K562 (cell line): ENCODE results near the gene CELSR3. TPM values are rescaled to one million over a fixed set of nuclear protein-coding genes. Genes with fewer than 3 reads are reported as not detected.

Experiments used
- ATAC-seq: fragments of 200-7000 bp; cut with Tn5 transposase; 3 replicates; pipeline ENCODE4 v1.9.1; 2020; ENCODE audit warnings: moderate library complexity
- BruUV-seq: library from RNA; stranded (reverse); fragments of 400-500 nt; replicated peaks from 2 replicates; lab custom pipeline; 2021; lab: Mats Ljungman, UMichigan
- CTCF ChIA-PET: fragments of 300-600 bp; formaldehyde crosslinking; extraction: SDS; loops from one replicate; lab custom pipeline; 2021; ENCODE audit warnings: low intra/inter-chr PET ratio; lab: Yijun Ruan, JAX
- POLR2A ChIA-PET: fragments of 300-600, 350-650 bp; sonication (Branson Sonifier 250); formaldehyde crosslinking; extraction: SDS; loops from one replicate; lab custom pipeline; 2021; ENCODE audit warnings: antibody characterized with exemption, inconsistent platforms; lab: Yijun Ruan, JAX
- DNase-seq, 4 experiments: peaks; one replicate each; pipeline versions ENCODE4 v3.0.0 to v3.0.0-alpha.2; 2011 to 2018; ENCODE audit warnings: low spot score in 3 of 4, mixed read lengths in 3 of 4; ENCODE audit errors: extremely low read depth in 1 of 4
- FAIRE-seq: peaks from 2 replicates; lab custom pipeline; 2011; peaks lifted over from hg19 to GRCh38; lab: Jason Lieb, UNC
- H2AFZ ChIP-seq: 2 replicates; pipeline ENCODE4 v1.6.0; 2011; ENCODE audit warnings: low read depth, low read length, control low read depth, inconsistent platforms
- H3K27ac ChIP-seq: fragments of 200-600 bp; 3 replicates; pipeline ENCODE4 v1.8.0; 2011; ENCODE audit warnings: low read depth, mild to moderate bottlenecking, control low read depth, inconsistent platforms, low read length, moderate library complexity, mixed read lengths; ENCODE audit errors: extremely low read depth
- H3K27me3 ChIP-seq, 2 experiments: fragments of 300-600 bp in 1 of 2; 2 replicates in 1 of 2; 3 replicates in 1 of 2; pipeline versions ENCODE4 v1.6.0 to v1.8.0; 2011; ENCODE audit warnings: inconsistent platforms in 2 of 2, low read length in 2 of 2, mild to moderate bottlenecking in 1 of 2, mixed read lengths in 1 of 2, moderate library complexity in 1 of 2; ENCODE audit not compliant: control insufficient read depth in 2 of 2, insufficient read depth in 2 of 2
- H3K36me3 ChIP-seq: fragments of 300-600 bp; 3 replicates; pipeline ENCODE4 v1.8.0; 2011; ENCODE audit warnings: mild to moderate bottlenecking, low read length, inconsistent platforms; ENCODE audit not compliant: control insufficient read depth, insufficient read depth
- H3K4me1 ChIP-seq, 2 experiments: fragments of 200-600 bp in 1 of 2; replicated peaks in 1 of 2; 2 replicates in 1 of 2; 3 replicates in 1 of 2; pipeline versions ENCODE4 v1.5.1 to v1.8.0; 2011; ENCODE audit warnings: inconsistent platforms in 2 of 2, low read length in 2 of 2, mild to moderate bottlenecking in 1 of 2, mixed read lengths in 1 of 2, moderate library complexity in 1 of 2; ENCODE audit not compliant: control insufficient read depth in 2 of 2, insufficient read depth in 2 of 2
- H3K4me2 ChIP-seq: 2 replicates; pipeline ENCODE4 v1.6.1; 2011; ENCODE audit warnings: low read length, control low read depth, inconsistent platforms, mixed read lengths; ENCODE audit not compliant: insufficient read depth
- H3K4me3 ChIP-seq: fragments of 200-600 bp; sonication (generic), shearing (Covaris generic); 2 replicates; pipeline ENCODE4 v1.5.1; 2016; ENCODE audit warnings: control low read depth, inconsistent platforms
- H3K79me2 ChIP-seq: fragments of 200-600 bp; 3 replicates; pipeline ENCODE4 v1.8.0; 2011; ENCODE audit warnings: low read length, inconsistent platforms; ENCODE audit not compliant: control insufficient read depth, insufficient read depth
- H3K9ac ChIP-seq, 2 experiments: 2 replicates each; pipeline versions ENCODE4 v1.6.0 to v1.6.1; 2011; ENCODE audit warnings: low read depth in 2 of 2, low read length in 2 of 2, control low read depth in 1 of 2, inconsistent platforms in 1 of 2, mild to moderate bottlenecking in 1 of 2, mixed read lengths in 1 of 2; ENCODE audit not compliant: insufficient read depth in 1 of 2
- H3K9me1 ChIP-seq: one replicate; pipeline ENCODE4 v1.6.0; 2011; ENCODE audit warnings: inconsistent platforms, mild to moderate bottlenecking, low read length, moderate library complexity; ENCODE audit not compliant: control insufficient read depth, insufficient read depth
- H3K9me3 ChIP-seq: replicated peaks from 2 replicates; pipeline ENCODE4 v1.5.1; 2011; ENCODE audit warnings: low read depth, low read length, inconsistent platforms; ENCODE audit not compliant: control insufficient read depth, insufficient read depth
- H4K20me1 ChIP-seq: replicated peaks from 2 replicates; pipeline ENCODE4 v1.6.1; 2011; ENCODE audit warnings: low read length, inconsistent platforms, mixed read lengths; ENCODE audit not compliant: control insufficient read depth, insufficient read depth
- ARHGAP35 ChIP-seq: fragments of 450-650 bp; IDR thresholded peaks from 2 replicates; pipeline ENCODE4 v1.6.1; 2018; ENCODE audit not compliant: partially characterized antibody
- ATF7 ChIP-seq: fragments of 450-650 bp; IDR thresholded peaks from 2 replicates; pipeline ENCODE4 v1.7.1; 2014; ENCODE audit warnings: mild to moderate bottlenecking, moderate library complexity
- BRCA1 ChIP-seq, 2 experiments: fragments of 450-650 bp in 1 of 2; sonication (generic) in 1 of 2; formaldehyde crosslinking in 1 of 2; IDR thresholded peaks; 2 replicates each; pipeline versions ENCODE4 v1.5.0 to v1.6.1; 2017 to 2020; ENCODE audit warnings: mild to moderate bottlenecking in 1 of 2, missing genetic modification reagents in 1 of 2
- CBFA2T3 ChIP-seq: fragments of 450-650 bp; IDR thresholded peaks from 2 replicates; pipeline ENCODE4 v1.6.1; 2017
- CTBP1 ChIP-seq: fragments of 450-650 bp; IDR thresholded peaks from 2 replicates; pipeline ENCODE4 v1.6.1; 2016; ENCODE audit warnings: borderline replicate concordance
- DPF2 ChIP-seq: fragments of 450-650 bp; IDR thresholded peaks from 2 replicates; pipeline ENCODE4 v1.6.1; 2016
- FOS ChIP-seq: IDR thresholded peaks from 3 replicates; pipeline ENCODE4 v1.6.1; 2011; ENCODE audit not compliant: insufficient read length; ENCODE audit errors: extremely low read depth
- JUND ChIP-seq, 2 experiments: IDR thresholded peaks; 2 replicates in 1 of 2; 3 replicates in 1 of 2; pipeline ENCODE4 v1.6.1; 2011; ENCODE audit warnings: borderline replicate concordance in 2 of 2, low read depth in 2 of 2, low read length in 2 of 2, improper control_type of control experiment in 1 of 2, missing biosample characterization in 1 of 2, missing genetic modification characterization in 1 of 2, missing genetic modification reagents in 1 of 2
- KAT2B ChIP-seq: IDR thresholded peaks from one replicate; pipeline ENCODE4 v1.6.1; 2012; ENCODE audit warnings: low read depth, mild to moderate bottlenecking, control low read depth, inconsistent platforms, low read length, moderate library complexity
- KDM1A ChIP-seq, 2 experiments: fragments of 450-650 bp; IDR thresholded peaks; 2 replicates each; pipeline ENCODE4 v1.6.1; 2016; ENCODE audit warnings: mild to moderate bottlenecking in 2 of 2
- MCM2 ChIP-seq: fragments of 450-650 bp; IDR thresholded peaks from 2 replicates; pipeline ENCODE4 v1.6.1; 2017; ENCODE audit warnings: low read depth, mild to moderate bottlenecking
- NR2C1 ChIP-seq, 2 experiments: fragments of 450-650 bp; IDR thresholded peaks; 2 replicates each; pipeline ENCODE4 v1.6.1; 2017; ENCODE audit warnings: mild to moderate bottlenecking in 2 of 2, antibody characterized with exemption in 1 of 2, inconsistent platforms in 1 of 2, missing compliant biosample characterization in 1 of 2, missing genetic modification characterization in 1 of 2
- WGBS: fragments of 100-300 bp; shearing (Covaris generic); methylation state at CpG from one replicate; pipeline ENCODE4 v1.1.6; 2016; ENCODE audit warnings: low coverage, mixed read lengths; ENCODE audit not compliant: insufficient coverage; ENCODE audit errors: missing lambda C conversion rate; 5-methylcytosine and 5-hydroxymethylcytosine counted together
- in situ Hi-C: fragments of 300-500 bp; cut with MboI; formaldehyde crosslinking; loops from 4 replicates; pipeline ENCODE4 v1.15.0; 2018; ENCODE audit warnings: inconsistent platforms, mixed read lengths
- intact Hi-C: fragments of 100-400 bp; cut with micrococcal nuclease; formaldehyde crosslinking; loops from 2 replicates; pipeline ENCODE4 v1.14.2; 2022
- polyA plus RNA-seq, 8 experiments: library from polyadenylated mRNA; depleted of rRNA in 4 of 8; stranded (reverse) in 5 of 8; unstranded in 3 of 8; fragments of >200 nt; fragmentation: Nextera tagmentation in 2 of 8; fragmentation: Illumina TruSeq in 1 of 8; extraction: Ambion mirVana in 2 of 8; extraction: Trizol in 1 of 8; gene quantifications; 2 replicates each; pipeline versions ENCODE4 v1.2.1 to v1.2.3, GENCODE V29; 2011 to 2014; ENCODE audit warnings: inconsistent platforms in 1 of 8, missing spikeins in 1 of 8
- total RNA-seq, 7 experiments: library from RNA; depleted of rRNA in 6 of 7; stranded (reverse); fragments of >200 nt in 6 of 7; fragmentation: Illumina TruSeq in 2 of 7; extraction: Trizol in 2 of 7; gene quantifications; 2 replicates each; pipeline versions ENCODE4 v1.2.1 to v1.2.3, GENCODE V29; 2011 to 2021; ENCODE audit warnings: low replicate concordance in 1 of 7
- TF ChIP-seq, protein P1 (sequence below), 2 experiments: IDR thresholded peaks; 2 replicates each; pipeline ENCODE4 v1.6.1; 2012; ENCODE audit warnings: improper control_type of control experiment in 2 of 2, low read depth in 2 of 2, low read length in 2 of 2, borderline replicate concordance in 1 of 2
- TF ChIP-seq, protein P2 (sequence below): fragments of 200-800 bp; sonication (Bioruptor generic); IDR thresholded peaks from 2 replicates; pipeline ENCODE4 v1.6.1; 2017; ENCODE audit warnings: missing genetic modification characterization, missing compliant biosample characterization
- TF ChIP-seq, protein P3 (sequence below): fragments of 250-450 bp; sonication (Bioruptor Pico); IDR thresholded peaks from 2 replicates; pipeline ENCODE4 v1.8.0; 2021; ENCODE audit warnings: mild to moderate bottlenecking, moderate library complexity

Gene CELSR3
- total and polyA plus RNA-seq, 9 of the 15 experiments (the other 6 are each of a cell fraction or from before 2014, with no cell fraction given): 0.10 to 2.7 (median 0.76) TPM

DNA sequence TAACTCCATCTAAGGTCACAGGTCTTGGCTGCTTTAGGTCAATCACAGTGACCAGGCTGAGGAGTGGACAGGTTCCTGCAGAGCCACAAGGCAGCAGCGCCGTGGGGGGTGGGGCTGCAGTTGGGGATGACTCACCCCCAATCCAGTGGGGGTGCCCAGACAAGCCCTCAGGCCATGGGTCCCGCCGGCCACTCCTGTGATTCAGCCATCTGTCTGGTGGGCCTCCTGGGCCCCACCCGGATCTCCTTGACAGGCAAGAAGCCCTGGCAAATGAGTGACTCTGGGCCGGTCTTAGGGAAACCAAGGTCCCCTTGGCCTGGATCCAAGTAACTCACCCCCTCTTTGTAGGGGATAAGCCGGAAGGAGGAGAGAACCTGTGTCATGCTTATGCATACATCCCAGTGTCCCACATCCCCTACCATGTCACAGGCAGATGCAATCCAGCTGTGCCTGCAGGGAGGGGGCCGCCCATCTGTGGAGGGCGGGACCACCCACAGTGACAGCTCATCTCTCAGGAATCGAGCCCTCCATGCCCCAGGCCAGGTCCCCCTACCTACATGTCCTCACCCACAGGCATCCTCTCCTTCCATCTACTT, 67.1 kb downstream of the CELSR3 start:
- DNase-seq: peak; percentile 79 to 81 (median 80)
- POLR2A ChIA-PET: interaction anchor here (0.5 to 0.7 kb wide), 2 partner anchors 145 to 277 kb away, joined by 3 read pairs; no protein-coding TSS in a partner anchor
- no peak for TF ChIP-seq MCM2
- TF ChIP-seq FOS: no peak
- TF ChIP-seq NR2C1 (IDR thresholded peaks at IDR 0.05): no peak
- no peak for TF ChIP-seq NR2C1 (tag; IDR thresholded peaks at IDR 0.05)
- peak; percentile 39 to 46; a peak in 2 of 4 replicates for TF ChIP-seq KDM1A (IDR thresholded peaks at IDR 0.05)
- 0 out of 2 replicates have a peak, but pooled peaks have one; percentile 19 for TF ChIP-seq CTBP1
- TF ChIP-seq, protein P1, sequence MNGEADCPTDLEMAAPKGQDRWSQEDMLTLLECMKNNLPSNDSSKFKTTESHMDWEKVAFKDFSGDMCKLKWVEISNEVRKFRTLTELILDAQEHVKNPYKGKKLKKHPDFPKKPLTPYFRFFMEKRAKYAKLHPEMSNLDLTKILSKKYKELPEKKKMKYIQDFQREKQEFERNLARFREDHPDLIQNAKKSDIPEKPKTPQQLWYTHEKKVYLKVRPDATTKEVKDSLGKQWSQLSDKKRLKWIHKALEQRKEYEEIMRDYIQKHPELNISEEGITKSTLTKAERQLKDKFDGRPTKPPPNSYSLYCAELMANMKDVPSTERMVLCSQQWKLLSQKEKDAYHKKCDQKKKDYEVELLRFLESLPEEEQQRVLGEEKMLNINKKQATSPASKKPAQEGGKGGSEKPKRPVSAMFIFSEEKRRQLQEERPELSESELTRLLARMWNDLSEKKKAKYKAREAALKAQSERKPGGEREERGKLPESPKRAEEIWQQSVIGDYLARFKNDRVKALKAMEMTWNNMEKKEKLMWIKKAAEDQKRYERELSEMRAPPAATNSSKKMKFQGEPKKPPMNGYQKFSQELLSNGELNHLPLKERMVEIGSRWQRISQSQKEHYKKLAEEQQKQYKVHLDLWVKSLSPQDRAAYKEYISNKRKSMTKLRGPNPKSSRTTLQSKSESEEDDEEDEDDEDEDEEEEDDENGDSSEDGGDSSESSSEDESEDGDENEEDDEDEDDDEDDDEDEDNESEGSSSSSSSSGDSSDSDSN (IDR thresholded peaks at IDR 0.05; ENCODE audit: borderline replicate concordance in 1 of 2, low read depth in 2 of 2, low read length in 2 of 2): no peak
- TF ChIP-seq, protein P2, sequence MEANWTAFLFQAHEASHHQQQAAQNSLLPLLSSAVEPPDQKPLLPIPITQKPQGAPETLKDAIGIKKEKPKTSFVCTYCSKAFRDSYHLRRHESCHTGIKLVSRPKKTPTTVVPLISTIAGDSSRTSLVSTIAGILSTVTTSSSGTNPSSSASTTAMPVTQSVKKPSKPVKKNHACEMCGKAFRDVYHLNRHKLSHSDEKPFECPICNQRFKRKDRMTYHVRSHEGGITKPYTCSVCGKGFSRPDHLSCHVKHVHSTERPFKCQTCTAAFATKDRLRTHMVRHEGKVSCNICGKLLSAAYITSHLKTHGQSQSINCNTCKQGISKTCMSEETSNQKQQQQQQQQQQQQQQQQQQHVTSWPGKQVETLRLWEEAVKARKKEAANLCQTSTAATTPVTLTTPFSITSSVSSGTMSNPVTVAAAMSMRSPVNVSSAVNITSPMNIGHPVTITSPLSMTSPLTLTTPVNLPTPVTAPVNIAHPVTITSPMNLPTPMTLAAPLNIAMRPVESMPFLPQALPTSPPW (CRISPR knock-in tag): peak; percentile 52
- TF ChIP-seq, protein P3, sequence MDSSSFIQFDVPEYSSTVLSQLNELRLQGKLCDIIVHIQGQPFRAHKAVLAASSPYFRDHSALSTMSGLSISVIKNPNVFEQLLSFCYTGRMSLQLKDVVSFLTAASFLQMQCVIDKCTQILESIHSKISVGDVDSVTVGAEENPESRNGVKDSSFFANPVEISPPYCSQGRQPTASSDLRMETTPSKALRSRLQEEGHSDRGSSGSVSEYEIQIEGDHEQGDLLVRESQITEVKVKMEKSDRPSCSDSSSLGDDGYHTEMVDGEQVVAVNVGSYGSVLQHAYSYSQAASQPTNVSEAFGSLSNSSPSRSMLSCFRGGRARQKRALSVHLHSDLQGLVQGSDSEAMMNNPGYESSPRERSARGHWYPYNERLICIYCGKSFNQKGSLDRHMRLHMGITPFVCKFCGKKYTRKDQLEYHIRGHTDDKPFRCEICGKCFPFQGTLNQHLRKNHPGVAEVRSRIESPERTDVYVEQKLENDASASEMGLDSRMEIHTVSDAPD (CRISPR knock-in tag): no peak
- 0 out of 2 replicates have a peak, but pooled peaks have one; percentile 35 for TF ChIP-seq ATF7
- no peak for TF ChIP-seq BRCA1 (IDR thresholded peaks at IDR 0.05)
- 0 out of 2 replicates have a peak, but pooled peaks have one; percentile 81 for TF ChIP-seq BRCA1 (CRISPR knock-in tag; IDR thresholded peaks at IDR 0.05)
- TF ChIP-seq DPF2: peak; percentile 60
- TF ChIP-seq ARHGAP35: no peak
- TF ChIP-seq CBFA2T3: peak; percentile 38
- no peak for TF ChIP-seq KAT2B
- TF ChIP-seq JUND (IDR thresholded peaks at IDR 0.05; ENCODE audit: borderline replicate concordance, low read depth, low read length): peak; percentile 93
- TF ChIP-seq JUND (tag; IDR thresholded peaks at IDR 0.05; ENCODE audit: borderline replicate concordance, low read depth, low read length): peak; percentile 82; the same call in 2 of the 3 replicates

More for the DNA sequence above, 67.1 kb downstream of the CELSR3 start:
- Histone ChIP-seq H3K79me2 (no peaks in the 10 kb centered on the region), H3K9me1 (no peaks in the 10 kb centered on the region), H3K4me2 (peak overlapping the region; percentile 8; the same call in 1 of the 2 replicates), H3K27ac (peak overlapping the region; percentile 39; the same call in 2 of the 3 replicates), H3K9ac (0 out of 4 replicates have a peak overlapping the region, but pooled peaks of 1 of the 2 experiments have one; percentile 31), H3K27me3 (peaks cover 0 to 14% of the 10 kb centered on the region in 2 experiments; a peak in 2 of 5 replicates), H3K4me1 (peaks cover 12 to 48% of the 10 kb centered on the region in 2 experiments; a peak in 4 of 5 replicates), H4K20me1 (no peaks in the 10 kb centered on the region), H3K4me3 (no peak overlapping the region), H2AFZ (no peak overlapping the region), H3K36me3 (peaks cover 34% of the 10 kb centered on the region; the same call in 2 of the 3 replicates), H3K9me3 (no peaks in the 10 kb centered on the region)
- CTCF ChIA-PET: no interaction called here
- in situ Hi-C loops (no loop called here), intact Hi-C loops (no loop called here)
- peak; percentile 44 for ATAC-seq
- BruUV-seq: no TSS peak
- peak; percentile 6 for FAIRE-seq
- WGBS: 8% methylated on average over 8 of the region's 10 CpGs
